HG03460 (cell line): ENCODE results near the gene TRIM72.
"Not testable (repeated sequence)": the region's sequence is repeated elsewhere in the genome, so short reads cannot be mapped to it uniquely, and the experiment has no call there.

Experiments
- ATAC-seq: cut with Tn5 transposase; IDR thresholded peaks from one replicate; pipeline ENCODE4 v1.9.1; 2021; ENCODE audit not compliant: unreplicated experiment

The TRIM72 gene

GRCh38 chr16:31277659-31278260, 63.8 kb downstream of the TRIM72 start:
- no peak for ATAC-seq

GRCh38 chr16:31278853-31279252, 64.9 kb downstream of the TRIM72 start:
- not testable (repeated sequence) for ATAC-seq
